ENCODE data around the gene EGFL7. TPM values are rescaled to one million over a fixed set of nuclear protein-coding genes. Genes with fewer than 3 reads are reported as not detected.

The EGFL7 gene
- total and polyA plus RNA-seq, 11 donors = 56.4 to 142 (median 94.5) TPM

- peaks cover 0 to 11% (median 0%) of the 10 kb centered on the region in 9 donors for H3K27me3 ChIP-seq
- H3K9me3 ChIP-seq = no peaks in the 10 kb centered on the region
- H3K27ac ChIP-seq = no peak overlapping the region
- DNase-seq (no peak), ATAC-seq (no peak)
- H3K4me3 ChIP-seq = no peak overlapping the region
- peaks cover 0 to 38% (median 19%) of the 10 kb centered on the region in 12 donors for H3K4me1 ChIP-seq
- TF ChIP-seq POLR2A (IDR thresholded peaks at IDR 0.05) (no peak), CTCF (IDR thresholded peaks at IDR 0.05) (no peak)
- 84 to 93% (median 87%) methylated on average over 8 to 23 of the region's 23 CpGs for WGBS, 4 donors
- intact Hi-C loops (cut with DNase I) = loop anchor here in 3 of 10 donors (2.0 to 10.0 kb wide), 3 partner anchors 53 to 211 kb away; partner anchors contain the start of gene SEC16A (in 2 of the 3)
- H3K36me3 ChIP-seq = no peaks in the 10 kb centered on the region
These were observed 33.2 kb downstream of the EGFL7 start for GRCh38 chr9:136695955-136696354.

- intact Hi-C loops (cut with DNase I) = loop anchor here in 2 of 10 donors (10.0 kb wide), 1 partner anchor 212 kb away; the partner anchor contains the start of gene SEC16A (in 2 of the 2)
These were observed 33.8 kb downstream of the EGFL7 start for GRCh38 chr9:136696502-136696901.

GRCh38 chr9:136697146-136697820, 34.6 kb downstream of the EGFL7 start:
- Histone ChIP-seq H3K27ac (no peak overlapping the region), H3K4me1 (peaks cover 0 to 34% (median 15%) of the 10 kb centered on the region in 12 donors), H3K9me3 (no peaks in the 10 kb centered on the region), H3K27me3 (peaks cover 0 to 18% (median 3%) of the 10 kb centered on the region in 9 donors), H3K4me3 (no peak overlapping the region), H3K36me3 (no peaks in the 10 kb centered on the region)
- DNase-seq (peak in 2 of 5 donors; percentile 20 to 28), ATAC-seq (no peak)
- WGBS, 4 donors = 49 to 72% (median 64%) methylated on average over 13 to 23 of the region's 23 CpGs
- TF ChIP-seq POLR2A (IDR thresholded peaks at IDR 0.05) (no peak), CTCF (IDR thresholded peaks at IDR 0.05) (no peak)
- intact Hi-C loops (cut with DNase I) = loop anchor here in 2 of 10 donors (10.0 kb wide), 1 partner anchor 212 kb away; the partner anchor contains the start of gene SEC16A (in 2 of the 2)

More at GRCh38 chr9:136696502-136696901, 33.8 kb downstream of the EGFL7 start:
- peaks cover 0 to 38% (median 16%) of the 10 kb centered on the region in 12 donors for H3K4me1 ChIP-seq
- H3K27ac ChIP-seq = no peak overlapping the region
- DNase-seq = no peak
- H3K9me3 ChIP-seq = no peaks in the 10 kb centered on the region
- no peak for TF ChIP-seq POLR2A (IDR thresholded peaks at IDR 0.05)
- no peak for TF ChIP-seq CTCF (IDR thresholded peaks at IDR 0.05)
- no peak for ATAC-seq
- 71 to 81% (median 78%) methylated on average over 6 to 9 of the region's 9 CpGs for WGBS, 4 donors
- H3K4me3 ChIP-seq = no peak overlapping the region
- H3K36me3 ChIP-seq = no peaks in the 10 kb centered on the region
- peaks cover 0 to 14% (median 3%) of the 10 kb centered on the region in 9 donors for H3K27me3 ChIP-seq

- DNase-seq = no peak
- ATAC-seq = no peak
- intact Hi-C loops (cut with DNase I) = loop anchor here in 2 of 10 donors (10.0 kb wide), 1 partner anchor 213 kb away; the partner anchor contains the start of gene SEC16A (in 2 of the 2)
- Histone ChIP-seq H3K36me3 (no peaks in the 10 kb centered on the region), H3K4me3 (no peak overlapping the region), H3K27me3 (peaks cover 0 to 18% (median 3%) of the 10 kb centered on the region in 9 donors), H3K4me1 (peaks cover 0 to 34% (median 15%) of the 10 kb centered on the region in 12 donors), H3K27ac (peak overlapping the region in 1 of 12 donors; percentile 42), H3K9me3 (no peaks in the 10 kb centered on the region)
- TF ChIP-seq POLR2A (IDR thresholded peaks at IDR 0.05) (no peak), CTCF (IDR thresholded peaks at IDR 0.05) (no peak)
- 78 to 81% (median 79%) methylated on average over 20 of the region's 20 CpGs for WGBS, 4 donors
These were observed 35.3 kb downstream of the EGFL7 start for GRCh38 chr9:136697821-136698526.
